NCI-H345 treated with DMSO at 0.1 percent for 48 hours (cell line): Measurements from ENCODE around the gene ZDHHC11.
"Not testable (repeated sequence)": the region's sequence is repeated elsewhere in the genome, so short reads cannot be mapped to it uniquely, and the experiment has no call there.

Experiments used
- DNase-seq: peaks from one replicate; lab custom pipeline; 2025; ENCODE audit not compliant: unreplicated experiment; lab: John Stamatoyannopoulos, UW

ZDHHC11 gene

DNA sequence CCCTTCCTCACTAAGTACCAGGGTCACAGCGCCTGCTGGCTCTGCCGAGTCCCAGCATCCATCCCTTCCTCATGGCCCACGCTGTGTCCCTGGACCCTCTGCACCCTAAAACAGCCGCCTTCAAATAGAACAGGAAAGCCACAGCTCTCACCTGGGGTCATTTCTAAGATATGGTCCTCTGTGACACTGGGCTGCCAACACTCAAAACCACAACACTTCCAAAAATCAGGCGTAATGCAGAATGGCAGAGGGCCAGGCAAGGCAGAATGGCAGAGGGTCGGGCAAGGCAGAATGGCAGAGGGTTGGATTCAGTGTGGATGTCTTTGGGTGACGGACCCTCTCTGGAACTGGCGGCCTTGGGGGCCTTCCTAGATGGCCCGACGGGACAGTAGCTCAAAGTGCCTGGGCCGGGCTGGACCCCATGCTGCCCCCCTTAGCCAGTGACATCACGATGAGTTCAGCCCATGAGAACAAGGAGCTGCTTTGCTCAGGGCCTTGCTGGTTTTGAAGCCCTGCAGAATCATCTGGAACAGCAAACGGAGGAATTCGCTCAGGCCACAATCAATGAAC, 101.6 kb downstream of the ZDHHC11 start:
- DNase-seq = no peak

DNA sequence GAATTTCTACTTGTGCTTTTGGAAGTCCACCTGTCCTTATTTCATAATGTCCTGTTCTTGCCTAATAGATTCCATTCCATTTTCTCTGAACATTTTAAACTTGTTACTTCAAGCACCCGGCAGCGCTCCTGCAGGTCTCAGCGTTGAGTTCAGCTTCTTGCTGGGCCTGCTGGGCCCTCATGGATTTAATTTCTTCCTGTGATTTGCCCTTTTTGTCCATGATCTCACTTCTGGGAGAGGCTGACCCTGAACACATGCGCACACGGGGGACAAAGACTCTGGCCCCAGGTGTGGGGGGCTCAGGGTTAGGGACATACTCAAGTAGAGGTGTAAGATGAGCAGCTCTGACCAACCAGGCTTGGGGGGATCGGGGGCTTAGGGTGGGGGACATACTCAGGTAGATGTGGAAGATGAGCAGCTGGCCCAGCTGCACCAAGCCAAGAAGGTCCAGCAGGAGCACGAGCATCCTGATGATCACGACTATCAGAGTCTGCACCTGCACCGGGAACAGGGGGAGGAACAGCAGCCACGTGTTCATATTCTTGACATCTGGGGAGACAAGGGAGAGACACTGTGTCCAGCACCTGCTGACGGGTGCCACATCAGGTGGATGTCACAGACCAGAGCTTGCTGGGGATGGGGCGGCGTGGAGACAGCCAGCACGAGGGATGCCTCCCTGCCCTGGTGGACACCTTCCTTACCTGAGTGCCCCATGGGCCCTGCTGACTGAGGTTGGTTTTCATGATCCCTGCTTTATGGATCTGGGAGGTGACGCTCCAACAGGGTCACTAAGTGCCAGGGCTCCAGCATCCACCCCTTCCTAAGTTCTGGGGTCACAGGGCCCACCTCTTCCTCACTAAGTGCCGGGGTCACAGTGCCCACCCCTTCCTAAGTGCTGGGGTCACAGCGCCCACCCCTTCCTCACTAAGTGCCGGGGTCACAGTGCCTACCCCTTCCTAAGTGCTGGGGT, 102.5 kb downstream of the ZDHHC11 start:
- DNase-seq = not testable (repeated sequence)

DNA sequence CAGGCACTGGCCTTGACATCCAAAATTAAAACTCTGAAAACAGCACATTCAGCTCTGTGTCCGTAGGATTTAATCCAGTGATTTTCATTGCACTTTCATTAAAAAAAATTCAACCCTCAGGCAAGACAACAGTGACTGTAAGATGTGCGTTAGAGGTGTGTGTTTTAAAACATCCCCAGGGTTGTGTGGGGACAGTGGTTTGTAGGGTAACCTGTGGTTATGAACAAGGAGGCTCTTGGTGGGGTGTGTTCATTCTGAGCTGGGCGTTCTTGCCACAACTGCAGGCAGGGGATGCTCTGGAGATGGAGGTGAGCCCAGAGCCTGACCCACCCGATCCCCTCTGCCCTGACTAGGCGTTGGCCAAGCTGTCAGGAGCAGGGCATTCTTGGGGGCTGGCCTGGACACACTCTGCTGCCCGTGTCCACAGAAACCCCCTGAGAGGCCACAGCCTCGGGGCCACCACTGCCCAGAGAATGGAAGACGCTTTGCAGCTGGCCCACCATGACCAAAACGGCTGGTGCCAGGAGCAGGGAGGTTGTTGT, 103.4 kb downstream of the ZDHHC11 start:
- DNase-seq = not testable (repeated sequence)

DNA sequence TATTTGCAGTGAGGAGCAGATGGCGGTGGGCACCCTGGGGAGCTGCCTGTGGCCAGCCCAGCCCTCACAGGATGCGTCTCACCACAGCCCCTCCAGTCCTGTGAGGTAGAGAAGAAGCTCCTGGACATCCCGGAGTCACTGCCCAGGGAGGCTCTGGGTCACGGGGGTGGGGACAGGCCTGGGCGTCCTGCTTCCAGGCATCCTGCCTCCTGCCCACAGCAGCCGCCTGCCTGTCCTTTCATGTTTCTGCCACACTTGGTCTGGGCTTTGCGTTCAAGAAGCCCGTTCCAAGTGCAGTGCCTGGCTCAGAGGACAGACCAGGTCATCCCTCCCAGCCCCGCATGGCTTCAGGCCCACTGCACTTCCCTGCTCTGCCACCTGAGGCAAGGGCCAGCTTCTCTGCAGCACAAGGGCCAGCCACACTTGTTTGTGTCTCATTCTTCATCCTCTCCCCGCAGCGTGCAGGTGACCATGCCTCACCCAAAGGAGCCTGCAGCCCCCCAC, 104.5 kb downstream of the ZDHHC11 start:
- DNase-seq = no peak
